DND-41 (cell line): ENCODE results near the gene SLC4A7.
A peak's percentile ranks its signal among the peaks of the same experiment; 100 is the strongest.

Experiments
- ATAC-seq: fragments of 200-7000 bp; cut with Tn5 transposase; 3 replicates; pipeline ENCODE4 v1.9.1; 2021; ENCODE audit warnings: low read depth; ENCODE audit not compliant: insufficient read depth
- DNase-seq: peaks from one replicate; pipeline ENCODE4 v3.0.0-alpha.2; 2020
- H2AFZ ChIP-seq: 2 replicates; pipeline ENCODE4 v1.6.0; 2012; ENCODE audit warnings: low read depth, low read length
- H3K27ac ChIP-seq: 2 replicates; pipeline ENCODE4 v1.5.1; 2012; ENCODE audit warnings: low read length, inconsistent platforms
- H3K27me3 ChIP-seq: fragments of 200-600 bp; sonication (generic); 2 replicates; pipeline ENCODE4 v1.6.0; 2012; ENCODE audit warnings: low read length, mild to moderate bottlenecking, inconsistent platforms; ENCODE audit not compliant: insufficient read depth, poor library complexity
- H3K36me3 ChIP-seq: 2 replicates; pipeline ENCODE4 v1.5.1; 2012; ENCODE audit warnings: low read length, inconsistent platforms; ENCODE audit not compliant: insufficient read depth
- H3K4me1 ChIP-seq: 2 replicates; pipeline ENCODE4 v1.5.1; 2012; ENCODE audit warnings: mild to moderate bottlenecking, low read length; ENCODE audit not compliant: insufficient read depth
- H3K4me2 ChIP-seq: 2 replicates; pipeline ENCODE4 v1.6.0; 2012; ENCODE audit warnings: mild to moderate bottlenecking, moderate library complexity, low read length, inconsistent platforms; ENCODE audit not compliant: insufficient read depth
- H3K4me3 ChIP-seq, 2 experiments: fragments of 200-600 bp in 1 of 2; shearing (Covaris generic) in 1 of 2; 2 replicates each; pipeline ENCODE4 v1.5.1; 2012 to 2016; ENCODE audit warnings: inconsistent platforms in 2 of 2, low read length in 2 of 2, mild to moderate bottlenecking in 2 of 2, low read depth in 1 of 2, moderate library complexity in 1 of 2
- H3K79me2 ChIP-seq: 2 replicates; pipeline ENCODE4 v1.6.0; 2012; ENCODE audit warnings: low read length, inconsistent platforms; ENCODE audit not compliant: insufficient read depth
- H3K9ac ChIP-seq: 2 replicates; pipeline ENCODE4 v1.6.0; 2012; ENCODE audit warnings: low read depth, mild to moderate bottlenecking, inconsistent platforms, low read length, moderate library complexity
- H3K9me3 ChIP-seq: 2 replicates; pipeline ENCODE4 v1.5.1; 2012; ENCODE audit warnings: low read length, moderate library complexity, mild to moderate bottlenecking, inconsistent platforms; ENCODE audit not compliant: insufficient read depth, severe bottlenecking
- H4K20me1 ChIP-seq: 2 replicates; pipeline ENCODE4 v1.6.0; 2012; ENCODE audit warnings: low read length; ENCODE audit not compliant: insufficient read depth
- EZH2 ChIP-seq: IDR thresholded peaks from 3 replicates; pipeline ENCODE4 v1.6.1; 2012; ENCODE audit warnings: borderline replicate concordance, low read depth, mild to moderate bottlenecking, moderate library complexity, low read length, inconsistent platforms; ENCODE audit not compliant: severe bottlenecking
- TF ChIP-seq, protein P1 (sequence below): IDR thresholded peaks from 2 replicates; pipeline ENCODE4 v1.5.1; 2012; ENCODE audit warnings: borderline replicate concordance, low read length, moderate library complexity, mild to moderate bottlenecking; ENCODE audit not compliant: poor library complexity, severe bottlenecking; ENCODE audit errors: extremely low read depth

Gene SLC4A7

DNA sequence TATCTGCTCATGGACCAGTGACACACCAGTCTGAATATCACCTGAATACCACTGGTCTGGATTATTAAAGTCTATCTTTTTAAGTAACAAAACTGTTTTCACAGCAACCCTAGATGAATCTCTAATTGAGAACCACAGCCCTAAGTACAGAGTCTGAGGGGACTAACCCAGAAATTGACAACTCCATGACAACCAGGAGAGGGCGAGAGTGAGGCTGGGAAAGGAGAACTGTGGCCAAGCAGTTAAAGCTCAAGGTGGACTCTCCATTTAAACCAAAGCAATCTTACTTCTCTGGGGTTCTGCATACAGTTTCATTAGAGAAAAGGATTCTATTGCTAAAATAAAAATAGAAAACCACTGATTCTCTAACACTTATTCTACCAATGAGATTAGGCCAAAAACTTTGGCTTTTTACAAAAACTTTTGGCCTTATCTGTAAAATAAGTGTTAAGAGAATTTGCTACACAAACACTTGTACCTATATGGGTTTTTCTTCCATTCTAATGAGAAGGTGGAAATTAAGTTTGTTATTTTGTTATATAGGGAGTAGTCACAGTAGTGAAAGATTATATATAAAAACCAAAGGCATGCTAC lies 126.4 kb downstream of the SLC4A7 start:
- Histone ChIP-seq H3K4me2 (no peak overlapping the region), H3K27ac (peak overlapping the region; percentile 92), H3K36me3 (no peaks in the 10 kb centered on the region), H3K9me3 (no peaks in the 10 kb centered on the region), H3K9ac (no peak overlapping the region), H3K4me3 (no peak overlapping the region), H2AFZ (no peak overlapping the region), H3K79me2 (no peaks in the 10 kb centered on the region), H4K20me1 (no peaks in the 10 kb centered on the region), H3K4me1 (peaks cover 27% of the 10 kb centered on the region), H3K27me3 (no peaks in the 10 kb centered on the region)
- peak; percentile 57 for DNase-seq
- ATAC-seq, result peak; percentile 66
- no peak for TF ChIP-seq EZH2
- TF ChIP-seq, protein P1, sequence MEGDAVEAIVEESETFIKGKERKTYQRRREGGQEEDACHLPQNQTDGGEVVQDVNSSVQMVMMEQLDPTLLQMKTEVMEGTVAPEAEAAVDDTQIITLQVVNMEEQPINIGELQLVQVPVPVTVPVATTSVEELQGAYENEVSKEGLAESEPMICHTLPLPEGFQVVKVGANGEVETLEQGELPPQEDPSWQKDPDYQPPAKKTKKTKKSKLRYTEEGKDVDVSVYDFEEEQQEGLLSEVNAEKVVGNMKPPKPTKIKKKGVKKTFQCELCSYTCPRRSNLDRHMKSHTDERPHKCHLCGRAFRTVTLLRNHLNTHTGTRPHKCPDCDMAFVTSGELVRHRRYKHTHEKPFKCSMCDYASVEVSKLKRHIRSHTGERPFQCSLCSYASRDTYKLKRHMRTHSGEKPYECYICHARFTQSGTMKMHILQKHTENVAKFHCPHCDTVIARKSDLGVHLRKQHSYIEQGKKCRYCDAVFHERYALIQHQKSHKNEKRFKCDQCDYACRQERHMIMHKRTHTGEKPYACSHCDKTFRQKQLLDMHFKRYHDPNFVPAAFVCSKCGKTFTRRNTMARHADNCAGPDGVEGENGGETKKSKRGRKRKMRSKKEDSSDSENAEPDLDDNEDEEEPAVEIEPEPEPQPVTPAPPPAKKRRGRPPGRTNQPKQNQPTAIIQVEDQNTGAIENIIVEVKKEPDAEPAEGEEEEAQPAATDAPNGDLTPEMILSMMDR, result peak; percentile 66

DNA sequence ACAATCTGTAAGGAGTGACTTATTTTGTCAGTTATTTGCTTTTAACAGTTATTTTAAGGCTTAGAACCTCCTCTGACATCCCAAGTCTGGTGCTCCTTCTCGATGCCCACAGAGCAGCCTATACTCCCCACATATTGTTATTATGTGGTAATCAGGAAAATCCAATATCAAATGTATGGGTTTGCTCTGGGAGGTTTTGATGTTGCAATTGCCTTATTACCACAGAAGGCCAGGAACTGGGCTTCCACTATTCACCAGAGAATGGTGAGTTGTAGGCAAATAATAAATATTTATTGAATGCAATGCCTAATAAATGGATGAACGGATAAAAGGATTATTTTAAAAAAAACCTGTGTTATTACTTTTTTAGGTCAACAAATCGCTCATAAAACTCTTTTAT lies 127.2 kb downstream of the SLC4A7 start:
- Histone ChIP-seq H3K9me3 (no peaks in the 10 kb centered on the region), H3K27me3 (no peaks in the 10 kb centered on the region), H3K4me2 (no peak overlapping the region), H3K79me2 (no peaks in the 10 kb centered on the region), H3K4me3 (no peak overlapping the region), H3K4me1 (peaks cover 27% of the 10 kb centered on the region), H2AFZ (no peak overlapping the region), H4K20me1 (no peaks in the 10 kb centered on the region), H3K27ac (no peak overlapping the region), H3K9ac (no peak overlapping the region), H3K36me3 (no peaks in the 10 kb centered on the region)
- TF ChIP-seq, protein P1, result no peak
- no peak for TF ChIP-seq EZH2
- ATAC-seq, result no peak
- DNase-seq, result no peak

DNA sequence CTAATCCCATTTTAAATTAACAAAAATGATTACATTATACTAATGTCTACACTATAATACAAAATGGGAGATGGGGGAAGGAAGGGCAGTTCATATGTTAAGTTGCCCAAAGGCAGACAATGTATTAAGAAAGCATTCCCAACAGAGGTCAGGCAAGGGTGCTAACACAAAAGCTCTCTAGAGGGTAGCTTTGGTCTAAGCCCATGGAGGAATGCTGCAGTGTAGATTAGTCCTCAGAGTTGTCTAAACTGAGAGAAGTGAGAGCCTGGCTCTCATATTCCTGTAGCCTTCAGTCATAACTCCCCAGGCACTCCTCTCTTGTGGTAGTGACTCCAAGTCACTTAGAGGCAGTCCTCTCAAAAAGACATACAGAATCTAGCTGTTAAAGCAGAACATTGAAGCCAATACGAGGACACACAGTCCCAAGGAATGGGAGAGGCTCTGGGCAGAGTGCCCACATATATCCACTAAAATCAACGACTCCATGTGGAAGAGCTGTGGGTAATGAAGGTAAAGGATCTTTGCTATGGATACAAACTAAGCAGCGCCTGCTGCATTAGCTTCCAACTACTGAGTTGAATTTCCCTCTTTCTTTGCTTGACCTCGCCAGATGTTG lies 129.5 kb downstream of the SLC4A7 start:
- Histone ChIP-seq H3K79me2 (no peaks in the 10 kb centered on the region), H2AFZ (no peak overlapping the region), H3K27ac (no peak overlapping the region), H3K9ac (no peak overlapping the region), H3K4me3 (no peak overlapping the region), H3K27me3 (no peaks in the 10 kb centered on the region), H3K4me2 (no peak overlapping the region), H3K9me3 (no peaks in the 10 kb centered on the region), H3K4me1 (peaks cover 22% of the 10 kb centered on the region), H4K20me1 (no peaks in the 10 kb centered on the region), H3K36me3 (no peaks in the 10 kb centered on the region)
- no peak for ATAC-seq
- DNase-seq, result no peak
- TF ChIP-seq, protein P1, result no peak
- no peak for TF ChIP-seq EZH2
